VCaP (cell line): ENCODE results near the gene BSN.

ENCODE experiments used
- H3K27ac ChIP-seq: fragments of 450-650 bp; 2 replicates; pipeline ENCODE4 v1.5.1; 2017
- CTCF ChIP-seq: fragments of 450-650 bp; conservative IDR thresholded peaks from 2 replicates; pipeline ENCODE4 v1.5.1; 2017; ENCODE audit warnings: mild to moderate bottlenecking, moderate library complexity

BSN gene

GRCh38 chr3:49707113-49707480 lies 152.8 kb downstream of the BSN start:
- TF ChIP-seq CTCF, result no peak
- H3K27ac ChIP-seq, result no peak overlapping the region

GRCh38 chr3:49709852-49710251 lies 155.6 kb downstream of the BSN start:
- no peak for TF ChIP-seq CTCF
- no peak overlapping the region for H3K27ac ChIP-seq

GRCh38 chr3:49711489-49711888 lies 157.2 kb downstream of the BSN start:
- TF ChIP-seq CTCF, result no peak
- H3K27ac ChIP-seq, result no peak overlapping the region

GRCh38 chr3:49712166-49712565 lies 157.9 kb downstream of the BSN start:
- TF ChIP-seq CTCF, result no peak
- no peak overlapping the region for H3K27ac ChIP-seq

GRCh38 chr3:49712631-49713317 lies 158.5 kb downstream of the BSN start:
- no peak for TF ChIP-seq CTCF
- no peak overlapping the region for H3K27ac ChIP-seq

- no peak overlapping the region for H3K27ac ChIP-seq
Observed at GRCh38 chr3:49713336-49714105, 159.2 kb downstream of the BSN start.

More at GRCh38 chr3:49713336-49714105, 159.2 kb downstream of the BSN start:
- no peak for TF ChIP-seq CTCF
